Effector memory CD4-positive, alpha-beta T cell (primary cell): Measurements from ENCODE around the gene MVD.
A peak's percentile ranks its signal among the peaks of the same experiment; 100 is the strongest.

Source experiments
- DNase-seq, 3 donors: peaks; one replicate each; pipeline ENCODE4 v3.0.0-alpha.2; 2020
- H3K27ac ChIP-seq: 2 replicates; pipeline ENCODE4 v1.7.0; 2013; ENCODE audit warnings: mild to moderate bottlenecking, low read length, moderate library complexity; ENCODE audit not compliant: insufficient read depth, poor library complexity, severe bottlenecking
- H3K27me3 ChIP-seq: replicated peaks from 2 replicates; pipeline ENCODE4 v1.7.0; 2013; ENCODE audit warnings: mild to moderate bottlenecking, low read length; ENCODE audit not compliant: insufficient read depth, control insufficient read depth, poor library complexity, severe bottlenecking
- H3K36me3 ChIP-seq: 2 replicates; pipeline ENCODE4 v1.7.0; 2013; ENCODE audit warnings: mild to moderate bottlenecking, low read length, moderate library complexity; ENCODE audit not compliant: control insufficient read depth, insufficient read depth
- H3K4me1 ChIP-seq: 2 replicates; pipeline ENCODE4 v1.7.0; 2013; ENCODE audit warnings: low read length, mild to moderate bottlenecking; ENCODE audit not compliant: control insufficient read depth, insufficient read depth, poor library complexity, severe bottlenecking
- H3K4me3 ChIP-seq: 2 replicates; pipeline ENCODE4 v1.7.0; 2013; ENCODE audit warnings: low read length, low read depth, mild to moderate bottlenecking; ENCODE audit not compliant: insufficient read depth, poor library complexity, severe bottlenecking
- H3K9me3 ChIP-seq: 2 replicates; pipeline ENCODE4 v1.7.0; 2013; ENCODE audit warnings: mild to moderate bottlenecking, low read length, moderate library complexity; ENCODE audit not compliant: control insufficient read depth

Gene MVD

DNA sequence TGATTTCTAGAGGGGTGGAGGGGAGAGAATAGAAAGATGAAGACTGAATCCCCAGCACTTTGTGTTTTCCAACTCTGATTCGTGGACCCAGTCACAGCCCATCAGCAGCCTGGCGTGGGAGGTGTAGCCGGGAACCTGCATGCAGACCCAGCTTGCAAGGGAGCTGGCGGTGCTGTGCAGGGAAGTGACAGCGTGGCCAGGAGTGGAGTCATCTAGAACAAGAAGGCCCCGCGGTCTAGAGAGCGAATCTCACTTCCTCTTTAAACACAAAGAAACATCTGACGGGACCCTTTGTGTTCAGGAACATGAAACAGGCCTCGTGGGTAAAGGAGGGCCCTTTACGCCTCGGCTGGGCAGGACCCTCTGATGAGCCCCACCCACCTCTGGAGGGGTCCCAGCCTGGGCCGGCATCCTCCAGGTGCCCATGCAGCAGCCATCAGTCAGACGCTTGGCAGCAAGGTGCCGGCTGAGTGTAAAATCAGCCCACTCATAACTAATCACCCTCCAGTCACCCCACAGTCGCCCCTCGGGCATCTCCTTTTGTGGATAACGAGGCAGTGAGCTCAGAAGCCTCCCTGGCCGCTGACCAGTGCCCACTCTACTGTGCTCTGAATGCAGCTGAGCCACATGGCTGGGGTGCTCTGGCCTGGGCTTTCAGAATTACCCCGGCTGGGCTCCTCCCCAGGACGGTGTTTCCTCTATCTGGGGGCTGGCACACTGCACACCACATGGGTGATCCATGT, 19.0 kb upstream of the MVD start:
- H3K4me1 ChIP-seq: peaks cover 39% of the 10 kb centered on the region
- peak overlapping the region; percentile 18 for H3K4me3 ChIP-seq
- peaks cover 36% of the 10 kb centered on the region for H3K36me3 ChIP-seq
- no peaks in the 10 kb centered on the region for H3K27me3 ChIP-seq
- H3K9me3 ChIP-seq: no peaks in the 10 kb centered on the region
- peak overlapping the region; percentile 63 for H3K27ac ChIP-seq
- DNase-seq: peak in 1 of 3 donors; percentile 45

DNA sequence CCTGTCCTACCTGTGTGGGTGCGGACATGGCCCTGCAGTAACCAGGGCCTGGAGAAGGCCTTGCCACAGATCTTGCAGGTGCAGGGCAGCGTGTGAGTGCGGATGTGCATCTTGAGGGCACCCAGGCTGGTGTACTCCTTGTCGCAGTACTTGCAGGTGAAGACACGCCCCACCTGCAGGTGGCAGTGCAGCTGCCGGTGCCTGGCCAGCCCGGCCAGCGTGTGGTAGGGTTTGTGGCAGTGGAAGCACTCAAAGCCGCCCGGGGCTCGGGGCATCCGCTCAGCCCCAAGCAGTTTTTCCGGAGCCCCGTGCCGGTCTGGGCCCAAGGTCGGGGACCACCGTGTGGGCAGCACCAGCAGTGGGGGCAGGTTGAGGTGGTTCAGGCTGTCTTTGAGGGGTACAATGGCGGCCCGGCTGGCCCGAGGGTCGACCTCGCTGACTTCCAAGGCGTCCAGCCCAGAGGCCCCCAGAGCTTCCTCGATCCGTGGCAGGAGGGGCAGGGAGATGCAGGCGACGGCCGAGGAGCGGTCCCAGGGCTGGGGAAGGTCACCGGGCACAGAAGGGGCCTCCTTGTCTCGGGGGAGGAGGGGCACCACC, 18.3 kb upstream of the MVD start:
- no peaks in the 10 kb centered on the region for H3K9me3 ChIP-seq
- H3K36me3 ChIP-seq: peaks cover 43% of the 10 kb centered on the region
- peak overlapping the region; percentile 45 for H3K27ac ChIP-seq
- peaks cover 36% of the 10 kb centered on the region for H3K4me1 ChIP-seq
- H3K4me3 ChIP-seq: peak overlapping the region; percentile 18
- no peaks in the 10 kb centered on the region for H3K27me3 ChIP-seq
- DNase-seq: no peak

DNA sequence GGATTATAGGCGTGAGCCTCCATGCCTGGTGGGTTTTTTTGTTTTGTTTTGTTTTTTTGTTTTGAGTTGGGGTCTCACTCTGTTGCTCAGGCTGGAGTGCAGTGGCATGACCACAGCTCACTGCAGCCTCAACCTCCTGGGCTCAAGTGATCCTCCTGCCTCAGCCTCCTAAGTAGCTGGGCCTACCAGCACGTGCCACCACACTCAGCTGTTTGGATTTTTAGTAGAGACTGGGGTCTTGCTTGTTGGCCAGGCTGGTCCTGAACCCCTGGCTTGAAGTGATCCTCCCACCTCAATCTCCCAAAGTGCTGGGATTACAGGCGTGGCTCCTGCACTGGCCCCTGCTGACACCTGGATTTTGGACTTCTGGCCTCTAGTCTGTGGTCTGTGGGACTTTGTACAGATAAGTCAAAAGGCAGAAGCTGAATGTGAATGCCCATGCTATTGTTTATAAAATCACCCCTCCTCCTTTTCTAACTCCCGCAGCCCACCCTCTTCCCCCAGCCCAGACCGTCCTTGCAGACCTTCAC, 17.7 kb upstream of the MVD start:
- Histone ChIP-seq H3K4me1 (peaks cover 34% of the 10 kb centered on the region), H3K27ac (no peak overlapping the region), H3K9me3 (no peaks in the 10 kb centered on the region), H3K36me3 (peaks cover 43% of the 10 kb centered on the region), H3K27me3 (no peaks in the 10 kb centered on the region), H3K4me3 (no peak overlapping the region)
- no peak for DNase-seq

DNA sequence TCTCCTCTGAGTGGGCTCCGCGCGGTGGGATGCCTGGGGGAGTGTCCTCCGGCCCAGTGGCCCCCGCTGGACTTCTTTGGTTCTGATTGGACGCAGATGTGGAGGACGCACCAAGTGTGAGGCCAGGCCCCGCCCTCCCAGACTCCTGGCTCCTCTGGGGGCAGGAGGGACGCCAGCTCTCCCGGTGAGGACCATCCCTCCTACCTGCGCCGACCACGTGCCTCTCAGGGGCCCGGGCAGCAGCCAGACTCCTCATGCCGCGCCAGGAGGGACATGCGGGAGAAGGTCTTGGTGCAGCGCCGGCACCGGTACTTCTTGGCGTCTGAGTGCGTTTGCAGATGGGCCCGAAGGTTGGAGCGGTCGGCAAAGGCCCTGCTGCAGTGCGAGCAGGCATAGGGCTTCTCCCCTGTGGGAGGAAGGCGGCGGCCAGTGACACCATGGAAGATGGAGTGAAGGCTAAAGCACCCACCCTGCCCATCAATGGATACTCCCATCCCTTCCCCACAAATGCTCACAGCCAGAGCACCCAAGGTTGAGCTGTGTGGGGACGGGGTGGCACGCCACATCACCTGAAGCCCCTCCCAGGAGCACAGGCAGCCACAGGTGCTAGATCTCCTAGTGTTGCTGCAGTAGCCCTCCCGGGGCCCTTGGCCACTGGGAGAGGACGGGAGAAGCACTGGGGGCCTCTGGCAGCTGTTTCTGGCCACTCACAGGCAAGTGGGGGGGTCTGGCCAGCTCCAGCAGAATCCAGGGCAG, 15.5 kb upstream of the MVD start:
- DNase-seq: no peak
- peaks cover 39% of the 10 kb centered on the region for H3K36me3 ChIP-seq
- no peaks in the 10 kb centered on the region for H3K9me3 ChIP-seq
- no peaks in the 10 kb centered on the region for H3K27me3 ChIP-seq
- peaks cover 20% of the 10 kb centered on the region for H3K4me1 ChIP-seq
- H3K27ac ChIP-seq: no peak overlapping the region
- H3K4me3 ChIP-seq: no peak overlapping the region

DNA sequence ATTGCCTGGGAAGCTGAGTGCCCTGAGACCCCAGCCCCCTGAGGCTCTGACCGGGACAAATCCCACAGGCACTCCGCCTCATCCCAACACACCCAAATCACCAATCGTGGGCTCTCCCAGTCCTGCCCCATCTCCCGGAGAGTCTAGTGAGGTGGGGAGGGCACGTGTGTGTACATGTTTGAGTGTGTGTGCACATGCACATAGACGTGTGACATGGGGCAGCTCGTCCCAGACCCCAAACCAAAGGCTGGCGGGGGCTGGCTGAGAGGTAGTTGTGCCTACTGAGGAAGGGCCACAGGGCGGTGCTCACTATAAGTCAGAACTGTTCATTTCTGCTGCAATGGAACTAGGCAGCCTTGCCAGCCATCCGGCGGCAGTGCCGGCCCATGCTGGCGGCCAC, 14.8 kb upstream of the MVD start:
- H3K9me3 ChIP-seq: no peaks in the 10 kb centered on the region
- no peak for DNase-seq
- no peak overlapping the region for H3K27ac ChIP-seq
- no peaks in the 10 kb centered on the region for H3K27me3 ChIP-seq
- H3K4me1 ChIP-seq: peaks cover 20% of the 10 kb centered on the region
- peaks cover 39% of the 10 kb centered on the region for H3K36me3 ChIP-seq
- no peak overlapping the region for H3K4me3 ChIP-seq

DNA sequence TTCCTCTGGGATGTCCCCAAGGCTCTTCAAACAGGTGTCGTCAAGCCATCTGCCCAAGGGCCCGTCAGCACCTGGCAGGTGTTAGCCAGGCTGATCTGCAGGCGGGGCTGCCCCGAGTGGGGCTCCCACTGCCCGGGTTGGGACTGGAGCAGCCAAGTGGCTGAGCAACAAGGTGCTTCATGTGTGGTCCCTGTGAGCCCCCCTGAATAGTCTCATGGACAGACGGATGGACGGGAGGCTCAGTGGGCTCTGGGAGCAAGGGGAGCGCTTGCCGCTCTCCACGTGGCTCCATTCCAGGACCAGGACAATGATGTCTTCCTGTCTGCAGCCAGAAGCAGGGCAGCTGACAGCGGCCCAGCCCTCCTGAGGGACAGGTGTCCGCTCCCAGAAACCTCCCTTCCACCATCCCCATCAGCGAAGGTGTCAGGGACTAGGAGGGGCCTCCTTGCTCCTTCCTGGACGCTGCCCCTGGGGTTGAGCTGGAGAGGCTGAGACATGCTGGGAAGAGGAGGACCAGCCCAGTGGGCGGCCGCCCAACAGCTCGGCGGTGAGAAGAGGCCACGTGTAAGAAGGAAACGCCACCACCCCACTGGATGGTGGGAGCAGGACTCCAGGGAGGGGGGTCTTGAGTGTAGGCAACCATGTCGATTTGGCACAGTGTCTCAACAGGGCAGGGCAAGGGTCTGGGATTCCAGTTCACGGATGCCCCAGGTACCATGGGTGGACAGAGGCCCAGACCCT, 13.8 kb upstream of the MVD start:
- Histone ChIP-seq H3K4me1 (peaks cover 12% of the 10 kb centered on the region), H3K27ac (no peak overlapping the region), H3K4me3 (no peak overlapping the region), H3K27me3 (no peaks in the 10 kb centered on the region), H3K9me3 (no peaks in the 10 kb centered on the region), H3K36me3 (peaks cover 39% of the 10 kb centered on the region)
- DNase-seq: no peak

DNA sequence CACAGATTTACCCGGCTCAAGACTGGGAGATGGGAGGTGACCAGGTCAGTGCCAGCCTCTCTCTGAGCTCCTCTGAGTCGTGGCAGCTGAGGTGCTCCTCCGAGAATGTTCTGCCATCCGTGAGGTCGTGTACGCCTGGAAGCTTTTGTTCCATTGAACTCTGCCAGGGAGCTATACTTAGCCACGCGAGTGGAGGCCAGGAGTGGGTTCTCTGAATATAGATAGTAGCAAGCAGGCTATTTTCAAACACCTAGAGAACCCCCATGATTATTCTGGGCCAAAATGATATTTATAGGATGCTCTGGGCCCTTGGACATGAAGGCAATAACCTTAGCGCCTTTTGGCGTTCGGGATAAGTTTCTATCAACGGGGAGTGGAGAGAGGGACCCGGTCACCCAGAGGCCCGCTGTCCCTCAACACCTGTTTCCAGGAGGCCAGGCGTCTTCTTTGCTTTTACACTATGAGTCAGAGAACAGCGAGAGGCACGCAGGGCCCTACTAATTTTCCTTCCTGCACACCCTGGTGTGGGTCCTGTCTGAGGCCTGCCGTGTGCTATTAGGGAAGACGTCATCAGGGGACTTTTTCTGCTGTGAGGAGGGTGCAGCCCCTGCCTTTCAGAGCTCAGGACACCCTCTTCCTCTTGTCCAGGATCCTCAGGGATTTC, 11.0 kb upstream of the MVD start:
- peaks cover 27% of the 10 kb centered on the region for H3K36me3 ChIP-seq
- H3K4me1 ChIP-seq: no peaks in the 10 kb centered on the region
- no peak for DNase-seq
- H3K9me3 ChIP-seq: no peaks in the 10 kb centered on the region
- no peaks in the 10 kb centered on the region for H3K27me3 ChIP-seq
- H3K27ac ChIP-seq: no peak overlapping the region
- H3K4me3 ChIP-seq: no peak overlapping the region

DNA sequence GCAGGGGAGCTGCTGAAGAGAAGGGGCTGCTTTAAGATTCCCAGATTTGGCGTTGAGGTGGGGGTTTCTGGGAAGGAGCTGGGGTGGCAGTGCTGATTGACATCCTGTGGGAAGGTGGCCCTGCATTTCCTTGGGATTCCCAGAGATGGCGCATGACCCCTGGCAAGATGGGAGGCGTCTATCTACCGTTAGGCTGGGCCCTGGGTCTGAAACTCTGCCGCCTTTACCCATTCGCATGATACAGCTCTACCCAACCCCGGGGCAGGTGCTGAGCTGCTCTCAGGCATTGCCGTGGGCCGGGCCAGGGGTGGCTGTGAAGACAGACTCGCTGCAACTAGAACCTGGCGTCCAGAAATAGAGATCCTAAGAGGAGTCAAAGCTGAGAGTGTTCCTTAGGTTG, 9.9 kb upstream of the MVD start:
- H3K9me3 ChIP-seq: no peaks in the 10 kb centered on the region
- no peak overlapping the region for H3K27ac ChIP-seq
- no peak for DNase-seq
- peaks cover 16% of the 10 kb centered on the region for H3K36me3 ChIP-seq
- no peak overlapping the region for H3K4me3 ChIP-seq
- no peaks in the 10 kb centered on the region for H3K4me1 ChIP-seq
- H3K27me3 ChIP-seq: no peaks in the 10 kb centered on the region

DNA sequence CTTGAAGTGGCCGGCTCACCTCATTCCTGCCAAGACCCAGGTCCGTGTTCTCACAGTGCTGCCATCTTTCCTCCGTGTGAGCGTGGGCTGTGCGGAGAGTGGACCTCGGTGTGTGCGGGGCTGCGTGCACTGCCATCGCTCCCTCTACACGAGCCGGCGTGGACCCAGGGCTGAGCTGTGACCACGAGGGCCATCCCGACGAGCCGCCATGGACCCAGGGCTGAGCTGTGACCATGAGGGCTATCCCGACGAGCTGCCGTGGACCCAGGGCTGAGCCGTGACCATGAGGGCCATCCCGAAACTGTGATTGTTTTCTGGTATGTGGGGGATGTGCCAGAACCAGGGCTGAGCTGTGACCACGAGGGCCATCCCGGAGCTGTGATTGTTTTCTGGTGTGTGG, 8.9 kb upstream of the MVD start:
- Histone ChIP-seq H3K27ac (no peak overlapping the region), H3K9me3 (no peaks in the 10 kb centered on the region), H3K27me3 (no peaks in the 10 kb centered on the region), H3K4me3 (no peak overlapping the region), H3K36me3 (peaks cover 7% of the 10 kb centered on the region), H3K4me1 (no peaks in the 10 kb centered on the region)
- DNase-seq: no peak
